Activated T-cell treated with anti-CD3 and anti-CD28 coated beads for 48 hours (primary cell): ENCODE results near the gene NODAL.

Source experiments
- DNase-seq: peaks from one replicate; pipeline ENCODE4 v3.0.0-alpha.2; 2020; ENCODE audit warnings: low read depth

NODAL gene

DNA sequence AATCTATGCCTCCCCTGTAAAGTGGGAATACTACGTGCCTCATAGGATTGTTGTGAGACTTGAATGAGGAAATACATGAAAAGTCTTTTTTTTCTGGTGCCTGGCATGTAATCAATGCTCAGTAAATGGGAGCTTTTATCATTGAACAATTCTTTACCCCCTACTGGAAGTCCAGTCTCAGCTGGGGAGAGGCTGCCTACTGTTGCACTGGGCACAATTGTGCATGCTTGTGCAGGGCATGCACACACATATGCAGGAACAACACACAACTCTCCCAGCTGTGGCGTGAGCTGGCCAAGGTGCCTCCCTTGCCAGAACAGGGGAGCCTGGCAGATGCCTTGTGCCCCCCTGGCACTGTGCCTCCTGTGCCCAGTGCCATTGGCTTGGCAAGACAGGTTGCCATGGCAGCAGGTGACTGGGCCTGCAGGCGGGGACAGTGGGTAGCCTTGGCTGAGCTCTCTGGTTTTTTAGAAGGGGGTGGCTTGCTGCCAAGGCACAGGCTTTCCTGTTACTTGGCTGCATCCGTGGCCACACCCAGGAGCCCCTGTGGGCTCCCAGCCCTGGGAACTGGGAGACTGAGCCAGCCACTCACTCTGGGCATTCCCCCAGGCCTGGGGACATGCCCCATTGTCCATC is 21.0 kb upstream of the NODAL start:
- DNase-seq: no peak

DNA sequence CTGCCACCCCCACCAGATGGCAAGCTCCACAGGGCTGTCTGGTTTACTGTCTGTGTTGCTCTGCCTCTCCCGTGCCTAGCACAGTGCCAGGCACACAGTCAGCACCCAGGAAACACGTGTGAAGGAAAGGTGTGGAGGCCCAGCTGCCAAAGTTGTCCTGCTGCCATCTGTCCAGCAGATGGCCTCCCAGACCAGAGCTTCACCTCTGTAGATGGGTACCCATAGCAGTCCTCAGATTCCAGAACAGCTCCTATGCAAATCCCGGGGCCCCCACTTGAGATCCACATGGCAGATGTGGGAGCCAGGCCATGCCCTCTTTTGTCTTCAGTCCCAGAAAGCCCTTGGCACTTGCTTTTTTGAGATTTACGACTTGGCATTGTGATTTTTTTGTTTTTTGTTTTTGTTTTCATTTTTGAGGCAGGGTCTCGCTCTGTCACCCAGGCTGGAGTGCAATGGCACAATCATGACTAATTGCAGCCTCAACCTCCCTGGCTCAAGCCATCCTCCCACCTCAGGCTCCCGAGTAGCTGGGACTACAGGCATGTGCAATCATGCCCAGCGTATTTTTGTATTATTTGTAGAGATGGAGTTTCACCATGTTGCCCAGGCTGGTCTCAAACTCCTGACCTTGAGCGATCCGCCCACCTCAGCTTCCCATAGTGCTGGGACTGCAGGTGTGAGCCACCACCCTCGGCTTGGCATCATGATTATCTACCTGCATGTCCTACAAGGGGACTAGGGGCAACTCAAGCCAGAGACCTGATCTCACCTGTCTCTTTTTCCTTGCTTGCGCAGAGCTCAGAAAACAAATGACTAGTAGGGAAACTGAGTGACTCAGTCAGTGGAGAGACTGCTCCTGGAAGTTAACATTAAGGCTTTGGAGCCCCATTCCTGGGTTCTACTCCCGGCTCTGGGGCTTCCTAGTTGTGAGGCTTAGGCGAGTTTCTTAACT is 20.2 kb upstream of the NODAL start:
- no peak for DNase-seq

- DNase-seq: no peak
Measured at GRCh38 chr10:70459774-70460490, 18.5 kb upstream of the NODAL start.

- no peak for DNase-seq
Measured at GRCh38 chr10:70459061-70459773, 17.7 kb upstream of the NODAL start.

DNA sequence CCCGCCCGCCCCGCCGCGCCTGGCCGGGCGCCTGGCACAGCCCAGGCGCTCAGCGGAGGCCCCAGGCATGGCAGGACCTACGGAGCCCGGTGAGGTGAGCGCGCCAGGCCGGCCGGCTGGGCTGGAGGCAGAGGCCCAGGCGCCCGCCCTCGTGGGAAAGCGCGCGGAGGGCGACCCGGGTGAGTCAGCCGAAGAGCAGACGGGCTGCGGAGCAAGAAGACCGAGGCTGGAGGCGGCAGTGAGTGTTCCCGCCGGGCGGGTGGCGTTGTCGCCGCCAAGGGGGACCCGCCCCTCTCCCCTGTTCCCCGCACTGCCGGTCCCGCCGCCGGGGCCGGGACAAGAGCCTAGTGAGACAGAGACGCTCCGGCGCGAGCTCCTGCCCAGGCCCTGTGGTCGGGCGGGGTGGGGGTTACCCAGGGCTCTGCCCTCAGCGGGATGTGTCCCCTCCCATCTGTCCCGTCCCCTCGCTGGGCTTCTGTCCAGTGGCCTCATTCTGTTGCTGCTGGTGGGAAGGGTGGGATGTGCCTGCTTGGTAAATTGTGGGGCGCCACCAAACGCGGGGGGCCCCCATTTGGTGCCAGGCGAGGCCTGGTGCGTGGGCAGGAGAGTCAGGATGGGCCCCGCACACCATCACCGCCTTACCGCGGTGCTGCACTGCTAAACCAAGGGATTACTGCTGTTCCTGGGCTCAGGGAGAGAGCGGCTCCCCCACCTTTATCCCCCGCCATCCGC is 17.0 kb upstream of the NODAL start:
- peak; percentile 60 for DNase-seq

DNA sequence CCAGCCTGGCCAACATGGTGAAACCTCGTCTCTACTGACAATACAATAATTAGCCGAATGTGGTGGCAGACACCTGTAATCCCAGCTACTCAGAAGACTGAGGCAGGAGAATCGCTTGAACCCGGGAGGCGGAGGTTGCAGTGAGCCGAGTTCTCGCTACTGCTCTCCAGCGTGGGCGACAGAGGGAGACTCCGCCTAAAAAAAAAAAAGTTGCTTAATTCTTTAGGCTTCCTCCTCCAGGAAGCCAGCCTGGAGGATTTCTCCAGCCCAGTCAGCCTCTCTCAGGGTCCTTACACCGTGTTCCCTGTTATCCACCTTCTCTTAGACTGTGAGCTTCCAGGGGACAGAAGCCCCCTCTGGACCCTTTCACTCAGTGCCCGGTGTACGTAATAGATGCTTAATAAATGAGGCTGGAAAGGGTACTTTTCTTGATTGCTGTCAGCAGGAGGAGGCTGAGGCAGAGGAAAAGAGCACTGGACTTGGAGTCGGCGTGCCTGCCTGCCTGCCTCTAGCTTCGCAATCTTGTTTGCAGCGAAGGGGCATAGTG is 16.4 kb upstream of the NODAL start:
- no peak for DNase-seq

- no peak for DNase-seq
Measured at GRCh38 chr10:70456164-70456563, 14.7 kb upstream of the NODAL start.

- no peak for DNase-seq
Measured at GRCh38 chr10:70455213-70455630, 13.7 kb upstream of the NODAL start.

- DNase-seq: no peak
Measured at GRCh38 chr10:70448236-70448635, 6.8 kb upstream of the NODAL start.

- no peak for DNase-seq
Measured at GRCh38 chr10:70445718-70446657, 4.5 kb upstream of the NODAL start.

GRCh38 chr10:70444744-70445143 is 3.3 kb upstream of the NODAL start:
- DNase-seq: no peak

GRCh38 chr10:70442332-70442988 is 979 bp upstream of the NODAL start:
- DNase-seq: no peak

DNA sequence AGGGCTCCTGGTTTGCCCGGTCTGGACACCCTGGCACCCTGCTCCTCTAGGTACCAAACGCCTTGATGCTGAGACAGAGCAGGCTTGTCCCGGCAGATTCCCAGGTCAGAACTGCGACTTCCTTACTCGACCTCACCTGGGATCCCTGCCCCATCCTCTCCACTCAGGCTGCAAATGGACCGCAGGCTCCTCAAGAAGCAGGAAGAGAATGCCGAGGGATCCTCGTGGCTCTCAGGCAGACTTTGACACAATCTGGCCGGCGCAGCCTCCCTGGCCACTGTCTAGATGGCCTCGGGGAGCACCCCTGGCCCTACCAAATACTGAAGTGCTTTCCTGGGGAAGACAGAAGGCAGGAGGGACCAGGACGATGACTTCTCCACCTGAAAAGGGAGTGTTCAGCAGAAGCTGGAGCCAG is 421 bp upstream of the NODAL start:
- DNase-seq: no peak

DNA sequence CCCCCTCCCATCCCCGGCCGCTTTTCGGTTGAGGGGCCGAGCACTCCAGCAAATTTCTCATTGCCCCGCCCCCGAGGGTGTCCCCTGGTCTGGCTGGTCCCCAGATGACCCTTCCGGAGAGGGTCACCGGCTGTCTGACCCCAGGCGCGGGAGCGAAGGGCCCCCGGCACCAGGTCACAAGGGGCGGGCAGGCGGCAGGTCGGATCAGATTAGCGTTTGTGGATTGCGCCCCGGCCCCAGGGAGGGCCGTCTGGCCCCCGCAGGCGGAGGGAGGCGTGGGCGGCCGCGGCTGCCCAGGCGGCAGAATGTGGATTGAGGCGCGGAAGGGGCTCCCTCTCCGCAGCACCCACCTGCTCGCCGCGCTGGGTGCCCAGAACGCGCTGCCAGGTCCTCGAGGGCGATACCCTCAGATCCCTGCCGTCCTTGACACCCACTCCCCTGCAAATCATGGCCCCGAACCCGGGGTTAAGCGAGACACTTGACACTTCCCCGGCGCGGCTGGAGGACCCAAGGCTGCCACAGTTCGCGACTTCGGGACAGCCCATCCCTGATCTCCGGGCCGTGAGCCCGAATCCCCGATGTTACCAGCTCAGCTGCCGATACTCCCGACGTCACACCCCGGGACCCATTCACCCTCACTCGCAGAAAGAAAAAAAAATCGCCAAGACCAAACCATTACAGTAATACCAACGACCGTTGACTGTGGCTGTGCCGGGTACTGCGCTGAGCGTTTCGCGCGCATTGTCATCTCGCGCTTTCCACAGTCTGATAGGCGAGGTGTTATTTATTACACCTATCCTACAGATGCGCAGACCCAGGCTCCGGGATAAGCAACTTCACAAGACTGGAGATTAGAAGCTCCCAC is 953 bp downstream of the NODAL start:
- no peak for DNase-seq

DNA sequence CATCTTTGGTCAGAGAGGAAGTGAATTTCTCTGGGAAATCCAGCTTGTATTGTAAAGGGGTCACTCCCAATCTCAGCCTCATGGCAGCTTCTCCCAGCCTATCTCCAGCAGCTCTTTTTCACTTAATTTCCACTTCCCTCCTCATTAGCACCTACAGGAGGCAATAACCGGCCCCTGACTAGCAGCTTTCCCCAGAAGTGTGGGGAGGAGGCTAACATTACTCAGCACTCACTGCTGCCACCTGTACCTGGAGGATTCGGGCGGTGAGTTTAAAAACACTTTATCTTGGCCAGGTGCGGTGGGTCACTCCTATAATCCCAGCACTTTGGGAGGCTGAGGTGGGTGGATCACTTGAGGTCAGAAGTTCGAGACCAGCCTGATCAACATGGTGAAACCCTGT is 3.8 kb downstream of the NODAL start:
- DNase-seq: no peak

DNA sequence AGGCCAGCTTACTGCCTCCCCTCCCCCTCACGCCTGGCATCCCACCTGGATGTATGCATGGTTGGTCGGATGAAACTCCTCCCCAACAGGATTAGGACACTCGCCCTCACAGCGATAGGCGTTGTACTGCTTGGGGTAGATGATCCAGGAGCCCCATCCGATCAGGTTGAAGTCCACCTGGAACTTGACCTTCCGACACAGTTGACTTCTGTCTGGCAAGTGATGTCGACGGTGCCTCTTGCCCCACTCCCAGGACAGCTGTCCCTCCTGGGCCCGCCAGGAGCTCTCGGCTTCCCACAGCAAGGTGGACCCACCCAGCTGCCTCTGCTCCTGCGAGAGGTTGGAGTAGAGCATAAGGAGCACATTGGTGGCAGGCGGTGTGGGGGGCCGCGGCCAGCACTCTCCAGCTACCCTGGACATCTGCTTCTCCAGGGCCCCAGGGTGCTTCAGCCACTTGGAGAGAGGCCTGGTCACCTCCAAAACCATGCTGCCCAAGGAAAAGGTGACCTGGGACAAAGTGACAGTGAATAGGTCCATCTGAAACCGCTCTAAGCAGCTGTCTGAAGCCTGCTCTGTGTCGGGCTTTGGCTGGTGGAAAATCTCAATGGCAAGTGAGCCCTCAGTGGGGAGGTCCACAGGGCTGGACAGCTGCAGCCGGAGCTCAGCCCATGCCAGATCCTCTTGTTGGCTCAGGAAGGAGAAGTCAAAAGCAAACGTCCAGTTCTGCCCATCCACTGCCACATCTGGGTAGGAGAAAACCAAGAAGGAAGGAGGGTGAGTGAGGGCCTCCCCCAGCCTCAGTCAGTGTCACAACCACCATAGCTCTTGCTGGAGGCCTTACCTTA is 6.0 kb downstream of the NODAL start:
- DNase-seq: no peak

- DNase-seq: no peak
Measured at GRCh38 chr10:70433581-70434280, 7.8 kb downstream of the NODAL start.
